ENCODE results near the gene CFAP141.

DNA sequence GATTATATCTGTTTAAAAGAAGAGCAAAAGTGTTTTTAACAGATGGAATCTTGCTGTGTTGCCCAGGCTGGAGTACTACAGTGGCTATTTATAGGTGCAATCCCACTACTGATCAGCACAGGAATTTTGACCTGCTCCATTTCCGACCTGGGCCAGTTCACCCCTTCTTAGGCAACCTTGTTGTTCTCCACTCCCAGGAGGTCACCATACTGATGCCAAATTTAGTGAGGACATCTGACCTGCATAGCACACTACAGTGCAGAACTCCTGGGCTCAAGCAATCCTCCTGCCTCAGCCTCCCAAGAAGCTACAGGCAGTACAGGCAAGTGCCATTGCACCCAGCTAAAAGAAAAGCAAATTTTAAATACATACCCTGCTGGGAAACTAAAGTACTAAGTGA, 39.9 kb downstream of the CFAP141 start:
- TF ChIP-seq POLR2AphosphoS5 (IDR thresholded peaks at IDR 0.05) (no peak), POLR2A (IDR thresholded peaks at IDR 0.05) (no peak)
- TF ChIP-seq, protein P1, sequence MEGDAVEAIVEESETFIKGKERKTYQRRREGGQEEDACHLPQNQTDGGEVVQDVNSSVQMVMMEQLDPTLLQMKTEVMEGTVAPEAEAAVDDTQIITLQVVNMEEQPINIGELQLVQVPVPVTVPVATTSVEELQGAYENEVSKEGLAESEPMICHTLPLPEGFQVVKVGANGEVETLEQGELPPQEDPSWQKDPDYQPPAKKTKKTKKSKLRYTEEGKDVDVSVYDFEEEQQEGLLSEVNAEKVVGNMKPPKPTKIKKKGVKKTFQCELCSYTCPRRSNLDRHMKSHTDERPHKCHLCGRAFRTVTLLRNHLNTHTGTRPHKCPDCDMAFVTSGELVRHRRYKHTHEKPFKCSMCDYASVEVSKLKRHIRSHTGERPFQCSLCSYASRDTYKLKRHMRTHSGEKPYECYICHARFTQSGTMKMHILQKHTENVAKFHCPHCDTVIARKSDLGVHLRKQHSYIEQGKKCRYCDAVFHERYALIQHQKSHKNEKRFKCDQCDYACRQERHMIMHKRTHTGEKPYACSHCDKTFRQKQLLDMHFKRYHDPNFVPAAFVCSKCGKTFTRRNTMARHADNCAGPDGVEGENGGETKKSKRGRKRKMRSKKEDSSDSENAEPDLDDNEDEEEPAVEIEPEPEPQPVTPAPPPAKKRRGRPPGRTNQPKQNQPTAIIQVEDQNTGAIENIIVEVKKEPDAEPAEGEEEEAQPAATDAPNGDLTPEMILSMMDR (IDR thresholded peaks at IDR 0.05): no peak

All from suprapubic skin (tissue), 4 donors.